ENCODE data around the gene JAZF1. TPM values are rescaled to one million over a fixed set of nuclear protein-coding genes. Genes with fewer than 3 reads are reported as not detected.

JAZF1 gene
- total and polyA plus RNA-seq, 2 of the 8 experiments (the other 6 are each of a cell fraction or from before 2014, with no cell fraction given), result 2.6 to 21.8 TPM

DNA sequence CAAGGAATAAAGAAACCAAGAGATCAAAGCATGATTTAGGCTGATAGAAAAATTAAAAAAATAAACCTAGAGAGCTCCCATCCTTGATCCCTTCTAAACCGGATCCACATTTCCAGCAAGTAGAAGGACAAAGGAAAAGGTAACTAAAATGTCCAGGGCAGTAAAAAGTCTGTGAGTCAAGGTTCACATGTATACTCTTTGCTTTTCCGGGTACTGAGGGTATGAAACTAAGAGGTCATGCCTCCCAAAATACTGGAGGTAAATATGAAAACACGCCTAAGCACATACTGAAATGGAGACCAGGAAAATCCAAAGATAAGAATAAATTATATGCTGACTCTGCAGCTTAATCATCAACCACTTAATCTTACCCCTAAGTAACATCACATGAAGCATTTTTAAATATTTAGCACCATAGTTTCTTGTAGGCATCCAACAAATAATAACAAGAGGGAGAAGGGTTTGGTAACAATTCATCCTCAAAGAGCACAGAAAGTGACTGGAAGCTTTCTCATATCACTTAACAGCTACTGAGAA, 35.4 kb downstream of the JAZF1 start (continued):
- TF ChIP-seq, protein P1, sequence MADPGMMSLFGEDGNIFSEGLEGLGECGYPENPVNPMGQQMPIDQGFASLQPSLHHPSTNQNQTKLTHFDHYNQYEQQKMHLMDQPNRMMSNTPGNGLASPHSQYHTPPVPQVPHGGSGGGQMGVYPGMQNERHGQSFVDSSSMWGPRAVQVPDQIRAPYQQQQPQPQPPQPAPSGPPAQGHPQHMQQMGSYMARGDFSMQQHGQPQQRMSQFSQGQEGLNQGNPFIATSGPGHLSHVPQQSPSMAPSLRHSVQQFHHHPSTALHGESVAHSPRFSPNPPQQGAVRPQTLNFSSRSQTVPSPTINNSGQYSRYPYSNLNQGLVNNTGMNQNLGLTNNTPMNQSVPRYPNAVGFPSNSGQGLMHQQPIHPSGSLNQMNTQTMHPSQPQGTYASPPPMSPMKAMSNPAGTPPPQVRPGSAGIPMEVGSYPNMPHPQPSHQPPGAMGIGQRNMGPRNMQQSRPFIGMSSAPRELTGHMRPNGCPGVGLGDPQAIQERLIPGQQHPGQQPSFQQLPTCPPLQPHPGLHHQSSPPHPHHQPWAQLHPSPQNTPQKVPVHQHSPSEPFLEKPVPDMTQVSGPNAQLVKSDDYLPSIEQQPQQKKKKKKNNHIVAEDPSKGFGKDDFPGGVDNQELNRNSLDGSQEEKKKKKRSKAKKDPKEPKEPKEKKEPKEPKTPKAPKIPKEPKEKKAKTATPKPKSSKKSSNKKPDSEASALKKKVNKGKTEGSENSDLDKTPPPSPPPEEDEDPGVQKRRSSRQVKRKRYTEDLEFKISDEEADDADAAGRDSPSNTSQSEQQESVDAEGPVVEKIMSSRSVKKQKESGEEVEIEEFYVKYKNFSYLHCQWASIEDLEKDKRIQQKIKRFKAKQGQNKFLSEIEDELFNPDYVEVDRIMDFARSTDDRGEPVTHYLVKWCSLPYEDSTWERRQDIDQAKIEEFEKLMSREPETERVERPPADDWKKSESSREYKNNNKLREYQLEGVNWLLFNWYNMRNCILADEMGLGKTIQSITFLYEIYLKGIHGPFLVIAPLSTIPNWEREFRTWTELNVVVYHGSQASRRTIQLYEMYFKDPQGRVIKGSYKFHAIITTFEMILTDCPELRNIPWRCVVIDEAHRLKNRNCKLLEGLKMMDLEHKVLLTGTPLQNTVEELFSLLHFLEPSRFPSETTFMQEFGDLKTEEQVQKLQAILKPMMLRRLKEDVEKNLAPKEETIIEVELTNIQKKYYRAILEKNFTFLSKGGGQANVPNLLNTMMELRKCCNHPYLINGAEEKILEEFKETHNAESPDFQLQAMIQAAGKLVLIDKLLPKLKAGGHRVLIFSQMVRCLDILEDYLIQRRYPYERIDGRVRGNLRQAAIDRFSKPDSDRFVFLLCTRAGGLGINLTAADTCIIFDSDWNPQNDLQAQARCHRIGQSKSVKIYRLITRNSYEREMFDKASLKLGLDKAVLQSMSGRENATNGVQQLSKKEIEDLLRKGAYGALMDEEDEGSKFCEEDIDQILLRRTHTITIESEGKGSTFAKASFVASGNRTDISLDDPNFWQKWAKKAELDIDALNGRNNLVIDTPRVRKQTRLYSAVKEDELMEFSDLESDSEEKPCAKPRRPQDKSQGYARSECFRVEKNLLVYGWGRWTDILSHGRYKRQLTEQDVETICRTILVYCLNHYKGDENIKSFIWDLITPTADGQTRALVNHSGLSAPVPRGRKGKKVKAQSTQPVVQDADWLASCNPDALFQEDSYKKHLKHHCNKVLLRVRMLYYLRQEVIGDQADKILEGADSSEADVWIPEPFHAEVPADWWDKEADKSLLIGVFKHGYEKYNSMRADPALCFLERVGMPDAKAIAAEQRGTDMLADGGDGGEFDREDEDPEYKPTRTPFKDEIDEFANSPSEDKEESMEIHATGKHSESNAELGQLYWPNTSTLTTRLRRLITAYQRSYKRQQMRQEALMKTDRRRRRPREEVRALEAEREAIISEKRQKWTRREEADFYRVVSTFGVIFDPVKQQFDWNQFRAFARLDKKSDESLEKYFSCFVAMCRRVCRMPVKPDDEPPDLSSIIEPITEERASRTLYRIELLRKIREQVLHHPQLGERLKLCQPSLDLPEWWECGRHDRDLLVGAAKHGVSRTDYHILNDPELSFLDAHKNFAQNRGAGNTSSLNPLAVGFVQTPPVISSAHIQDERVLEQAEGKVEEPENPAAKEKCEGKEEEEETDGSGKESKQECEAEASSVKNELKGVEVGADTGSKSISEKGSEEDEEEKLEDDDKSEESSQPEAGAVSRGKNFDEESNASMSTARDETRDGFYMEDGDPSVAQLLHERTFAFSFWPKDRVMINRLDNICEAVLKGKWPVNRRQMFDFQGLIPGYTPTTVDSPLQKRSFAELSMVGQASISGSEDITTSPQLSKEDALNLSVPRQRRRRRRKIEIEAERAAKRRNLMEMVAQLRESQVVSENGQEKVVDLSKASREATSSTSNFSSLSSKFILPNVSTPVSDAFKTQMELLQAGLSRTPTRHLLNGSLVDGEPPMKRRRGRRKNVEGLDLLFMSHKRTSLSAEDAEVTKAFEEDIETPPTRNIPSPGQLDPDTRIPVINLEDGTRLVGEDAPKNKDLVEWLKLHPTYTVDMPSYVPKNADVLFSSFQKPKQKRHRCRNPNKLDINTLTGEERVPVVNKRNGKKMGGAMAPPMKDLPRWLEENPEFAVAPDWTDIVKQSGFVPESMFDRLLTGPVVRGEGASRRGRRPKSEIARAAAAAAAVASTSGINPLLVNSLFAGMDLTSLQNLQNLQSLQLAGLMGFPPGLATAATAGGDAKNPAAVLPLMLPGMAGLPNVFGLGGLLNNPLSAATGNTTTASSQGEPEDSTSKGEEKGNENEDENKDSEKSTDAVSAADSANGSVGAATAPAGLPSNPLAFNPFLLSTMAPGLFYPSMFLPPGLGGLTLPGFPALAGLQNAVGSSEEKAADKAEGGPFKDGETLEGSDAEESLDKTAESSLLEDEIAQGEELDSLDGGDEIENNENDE (IDR thresholded peaks at IDR 0.05; ENCODE audit: insufficient replicate concordance, low read length), result no peak
- TF ChIP-seq SRF (IDR thresholded peaks at IDR 0.05; ENCODE audit: low read depth, low read length) (no peak), KDM4A (IDR thresholded peaks at IDR 0.05; ENCODE audit: low read depth, low read length, severe bottlenecking) (no peak), TAF1 (IDR thresholded peaks at IDR 0.05; ENCODE audit: low read depth, low read length) (no peak), SAP30 (IDR thresholded peaks at IDR 0.05; ENCODE audit: insufficient read depth, insufficient replicate concordance, low read length) (no peak), RFX5 (IDR thresholded peaks at IDR 0.05; ENCODE audit: borderline replicate concordance, low read depth, low read length) (no peak), GTF2F1 (IDR thresholded peaks at IDR 0.05; ENCODE audit: borderline replicate concordance, low read depth, low read length) (no peak), POLR2AphosphoS5 (IDR thresholded peaks at IDR 0.05; ENCODE audit: low read depth, low read length) (no peak), SIN3A (conservative IDR thresholded peaks at IDR 0.05 in 1 of 2, IDR thresholded peaks at IDR 0.05 in 1 of 2; ENCODE audit: low read depth in 1 of 2, low read length in 2 of 2) (no peak), HDAC2 (IDR thresholded peaks at IDR 0.05; ENCODE audit: borderline replicate concordance in 1 of 2, low read depth in 2 of 2, low read length in 2 of 2) (no peak), SP4 (IDR thresholded peaks at IDR 0.05; ENCODE audit: low read length) (no peak)

All from H1 (cell line).